OCI-LY1 (cell line): Measurements from ENCODE around the gene C10orf67.

Source experiments
- CTCF ChIP-seq: fragments of 200-600 bp; sonication (generic), shearing (Covaris generic); IDR thresholded peaks from 2 replicates; pipeline ENCODE4 v1.5.1; 2017; ENCODE audit warnings: mild to moderate bottlenecking, antibody characterized with exemption, low read length, moderate library complexity, mixed read lengths
- EZH2 ChIP-seq: fragments of 200-600 bp; sonication (generic), shearing (Covaris generic); IDR thresholded peaks from 2 replicates; pipeline ENCODE4 v1.8.0; 2017; ENCODE audit warnings: borderline replicate concordance, mixed run types, mild to moderate bottlenecking, antibody characterized with exemption, low read length, moderate library complexity, mixed read lengths

- no peak for TF ChIP-seq CTCF
- no peak for TF ChIP-seq EZH2
These were observed 151.7 kb downstream of the C10orf67 start for GRCh38 chr10:23192712-23193434.
